Suprapubic skin (tissue), 4 donors: ENCODE results near the gene PCGF3. TPM values are rescaled to one million over a fixed set of nuclear protein-coding genes. Genes with fewer than 3 reads are reported as not detected.

Experiments used
- DNase-seq, 2 donors: peaks; one replicate each; pipeline ENCODE4 v3.0.0-alpha.2; 2019; ENCODE audit warnings: low spot score in 2 of 2
- H3K27ac ChIP-seq: fragments of 200-600 bp; sonication (generic); one replicate; pipeline ENCODE4 v1.5.1; 2019
- H3K27me3 ChIP-seq: fragments of 200-600 bp; sonication (generic); one replicate; pipeline ENCODE4 v1.5.1; 2019
- H3K36me3 ChIP-seq: fragments of 200-600 bp; sonication (generic); one replicate; pipeline ENCODE4 v1.5.1; 2019
- H3K4me1 ChIP-seq: fragments of 200-600 bp; sonication (generic); one replicate; pipeline ENCODE4 v1.5.1; 2019
- H3K4me3 ChIP-seq: fragments of 200-600 bp; sonication (generic); one replicate; pipeline ENCODE4 v1.5.1; 2019; ENCODE audit warnings: mild to moderate bottlenecking
- H3K9me3 ChIP-seq: fragments of 200-600 bp; sonication (generic); one replicate; pipeline ENCODE4 v1.5.1; 2019
- EP300 ChIP-seq: sonication (generic); formaldehyde crosslinking; IDR thresholded peaks from one replicate; pipeline ENCODE4 v1.6.1; 2017; ENCODE audit warnings: antibody characterized with exemption
- POLR2A ChIP-seq, 2 donors: fragments of 450-650 bp; IDR thresholded peaks; one replicate each; pipeline ENCODE4 v1.6.1; 2017; ENCODE audit warnings: antibody characterized with exemption in 2 of 2, mild to moderate bottlenecking in 2 of 2, moderate library complexity in 2 of 2
- POLR2AphosphoS5 ChIP-seq, 3 donors: sonication (generic); formaldehyde crosslinking; IDR thresholded peaks; one replicate each; pipeline ENCODE4 v1.6.1; 2017; ENCODE audit warnings: antibody characterized with exemption in 3 of 3
- WGBS: methylation state at CpG from one replicate; pipeline ENCODE4 v1.1.5; 2018; 5-methylcytosine and 5-hydroxymethylcytosine counted together
- total RNA-seq, 4 donors: library from RNA; depleted of rRNA; stranded (reverse); fragments of >200 nt; gene quantifications; one replicate each; pipeline ENCODE4 v1.1.0, GENCODE V29; 2016
- TF ChIP-seq, protein P1 (sequence below), 2 donors: fragments of 200-600 bp in 1 of 2; fragments of 450-650 bp in 1 of 2; sonication (generic) in 1 of 2; IDR thresholded peaks; one replicate each; pipeline ENCODE4 v1.5.1; 2016 to 2019; ENCODE audit warnings: antibody characterized with exemption in 2 of 2, mild to moderate bottlenecking in 1 of 2, moderate library complexity in 1 of 2

Gene PCGF3
- total RNA-seq, 4 donors from 2014 or later: 59.7 to 152 (median 71.2) TPM

DNA sequence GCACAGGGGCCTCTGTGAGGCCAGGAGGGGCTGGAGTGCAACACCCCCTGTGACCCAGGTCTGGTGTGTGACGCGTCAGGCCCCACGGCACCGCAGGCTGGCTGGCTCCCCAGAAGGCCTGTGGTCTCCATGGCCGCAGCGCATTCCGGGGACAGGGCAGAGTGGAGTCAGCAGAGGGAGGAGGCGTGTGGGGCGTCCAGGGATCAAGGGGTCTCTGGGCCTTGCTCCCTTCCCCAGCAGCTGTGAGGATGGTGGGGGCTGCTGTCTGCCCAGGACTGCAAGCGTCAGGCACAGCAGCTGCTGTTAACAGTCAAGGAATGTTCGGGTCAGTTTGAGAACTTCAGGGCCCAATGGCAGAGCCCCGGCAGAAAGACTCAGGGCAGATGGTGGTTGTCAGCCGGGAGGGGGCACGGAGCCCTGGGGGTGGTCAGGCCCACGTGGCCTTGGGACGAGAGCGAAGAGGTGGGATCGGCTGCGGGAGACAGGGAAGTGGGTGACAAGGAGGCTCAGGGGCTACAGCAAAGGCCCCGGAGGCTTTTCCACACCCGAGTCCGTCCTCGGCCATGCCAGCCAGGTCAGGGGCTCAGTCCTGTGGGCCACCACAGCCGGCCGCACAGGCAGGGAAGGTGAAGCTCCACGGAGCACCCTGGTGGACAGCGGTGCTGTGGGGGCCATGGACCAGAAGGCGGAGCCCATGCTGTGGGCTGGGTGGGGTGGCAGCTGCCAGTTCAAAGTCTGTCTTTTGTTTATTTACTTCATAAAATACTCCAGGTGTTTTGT is 18.3 kb downstream of the PCGF3 start:
- Histone ChIP-seq H3K4me3 (no peak overlapping the region), H3K27ac (no peak overlapping the region), H3K4me1 (peaks cover 44% of the 10 kb centered on the region), H3K9me3 (no peaks in the 10 kb centered on the region), H3K36me3 (peaks cover 14% of the 10 kb centered on the region), H3K27me3 (no peaks in the 10 kb centered on the region)
- no peak for TF ChIP-seq POLR2A (IDR thresholded peaks at IDR 0.05)
- TF ChIP-seq, protein P1, sequence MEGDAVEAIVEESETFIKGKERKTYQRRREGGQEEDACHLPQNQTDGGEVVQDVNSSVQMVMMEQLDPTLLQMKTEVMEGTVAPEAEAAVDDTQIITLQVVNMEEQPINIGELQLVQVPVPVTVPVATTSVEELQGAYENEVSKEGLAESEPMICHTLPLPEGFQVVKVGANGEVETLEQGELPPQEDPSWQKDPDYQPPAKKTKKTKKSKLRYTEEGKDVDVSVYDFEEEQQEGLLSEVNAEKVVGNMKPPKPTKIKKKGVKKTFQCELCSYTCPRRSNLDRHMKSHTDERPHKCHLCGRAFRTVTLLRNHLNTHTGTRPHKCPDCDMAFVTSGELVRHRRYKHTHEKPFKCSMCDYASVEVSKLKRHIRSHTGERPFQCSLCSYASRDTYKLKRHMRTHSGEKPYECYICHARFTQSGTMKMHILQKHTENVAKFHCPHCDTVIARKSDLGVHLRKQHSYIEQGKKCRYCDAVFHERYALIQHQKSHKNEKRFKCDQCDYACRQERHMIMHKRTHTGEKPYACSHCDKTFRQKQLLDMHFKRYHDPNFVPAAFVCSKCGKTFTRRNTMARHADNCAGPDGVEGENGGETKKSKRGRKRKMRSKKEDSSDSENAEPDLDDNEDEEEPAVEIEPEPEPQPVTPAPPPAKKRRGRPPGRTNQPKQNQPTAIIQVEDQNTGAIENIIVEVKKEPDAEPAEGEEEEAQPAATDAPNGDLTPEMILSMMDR (IDR thresholded peaks at IDR 0.05): no peak
- no peak for TF ChIP-seq POLR2AphosphoS5 (IDR thresholded peaks at IDR 0.05)
- TF ChIP-seq EP300: no peak
- 96% methylated on average over 19 of the region's 28 CpGs for WGBS
- DNase-seq: no peak

DNA sequence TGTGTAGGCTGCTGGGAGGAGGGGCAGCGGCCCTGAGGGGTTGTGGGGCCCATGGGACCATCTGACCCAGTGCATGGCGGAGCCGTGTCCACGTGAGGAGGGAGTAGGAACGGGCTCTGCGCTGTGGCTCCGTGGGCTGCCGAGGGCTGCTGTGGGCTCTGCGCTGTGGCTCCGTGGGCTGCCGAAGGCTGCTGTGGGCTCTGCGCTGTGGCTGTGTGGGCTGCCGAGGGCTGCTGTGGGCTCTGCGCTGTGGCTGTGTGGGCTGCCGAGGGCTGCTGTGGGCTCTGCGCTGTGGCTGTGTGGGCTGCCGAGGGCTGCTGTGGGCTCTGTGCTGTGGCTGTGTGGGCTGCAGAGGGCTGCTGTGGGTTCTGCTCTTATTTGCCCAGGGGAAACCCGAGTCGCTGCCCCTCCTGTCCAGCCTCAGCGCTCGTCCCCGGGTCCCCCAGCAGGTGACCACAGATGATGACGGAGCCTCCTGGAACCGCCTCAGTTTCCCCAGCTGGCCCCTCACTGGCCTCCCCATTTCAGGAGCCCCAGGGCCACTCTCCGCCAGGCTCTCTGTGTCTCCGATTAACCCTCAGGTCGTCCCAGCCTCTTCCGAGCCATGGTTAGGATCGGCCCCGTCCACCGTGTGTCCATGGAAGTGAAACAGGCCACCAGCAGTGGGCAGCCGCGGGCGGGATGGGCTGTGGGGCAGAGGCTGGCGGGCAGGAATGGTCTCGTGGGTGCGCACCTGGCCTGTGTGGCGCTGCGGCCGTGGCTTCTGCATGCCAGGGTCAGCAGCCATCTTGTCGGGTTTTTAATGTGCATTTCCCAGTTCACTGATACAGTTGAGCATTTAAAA is 20.0 kb downstream of the PCGF3 start:
- Histone ChIP-seq H3K4me1 (peaks cover 34% of the 10 kb centered on the region), H3K27ac (peak overlapping the region; percentile 11)
- 91% methylated on average over 24 of the region's 41 CpGs for WGBS

DNA sequence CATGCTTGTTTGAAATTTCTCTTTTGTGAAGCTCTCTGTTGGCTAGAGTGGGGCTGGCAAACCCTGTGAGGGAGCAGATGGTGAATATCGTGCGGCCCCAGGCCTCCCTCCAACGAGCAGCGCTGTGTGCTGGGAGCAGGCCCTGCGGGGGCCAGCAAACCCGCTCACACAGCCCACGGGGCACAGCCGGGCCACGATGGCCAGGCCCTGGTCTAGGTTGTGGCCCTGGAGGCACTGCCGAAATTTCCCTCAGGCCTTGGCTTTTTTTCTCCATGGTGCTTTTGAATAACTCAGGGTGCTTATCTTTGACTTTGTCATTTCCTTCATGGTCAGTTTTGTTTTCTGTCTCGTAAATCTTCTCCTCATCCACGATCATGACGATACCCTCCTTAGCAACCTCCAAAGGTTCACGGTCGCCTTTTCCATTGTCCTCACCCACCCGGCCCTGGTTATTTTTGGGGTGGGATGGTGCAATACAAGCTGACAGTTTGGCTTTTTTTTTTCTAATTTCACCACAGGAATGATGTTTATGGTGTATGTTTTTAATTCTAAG is 20.7 kb downstream of the PCGF3 start:
- TF ChIP-seq POLR2A (IDR thresholded peaks at IDR 0.05) (no peak), EP300 (no peak), POLR2AphosphoS5 (IDR thresholded peaks at IDR 0.05) (no peak)
- TF ChIP-seq, protein P1 (IDR thresholded peaks at IDR 0.05): no peak
- H3K27me3 ChIP-seq: no peaks in the 10 kb centered on the region
- 51% methylated on average over 16 of the region's 16 CpGs for WGBS
- peaks cover 28% of the 10 kb centered on the region for H3K36me3 ChIP-seq
- DNase-seq: no peak
- no peak overlapping the region for H3K4me3 ChIP-seq
- peak overlapping the region; percentile 24 for H3K27ac ChIP-seq
- peaks cover 27% of the 10 kb centered on the region for H3K4me1 ChIP-seq
- H3K9me3 ChIP-seq: no peaks in the 10 kb centered on the region

More for the DNA sequence above, 20.0 kb downstream of the PCGF3 start:
- TF ChIP-seq POLR2AphosphoS5 (IDR thresholded peaks at IDR 0.05) (no peak), POLR2A (IDR thresholded peaks at IDR 0.05) (no peak), EP300 (no peak)
- TF ChIP-seq, protein P1 (IDR thresholded peaks at IDR 0.05): no peak
- peaks cover 21% of the 10 kb centered on the region for H3K36me3 ChIP-seq
- H3K9me3 ChIP-seq: no peaks in the 10 kb centered on the region
- no peak for DNase-seq
- no peaks in the 10 kb centered on the region for H3K27me3 ChIP-seq
- H3K4me3 ChIP-seq: no peak overlapping the region

DNA sequence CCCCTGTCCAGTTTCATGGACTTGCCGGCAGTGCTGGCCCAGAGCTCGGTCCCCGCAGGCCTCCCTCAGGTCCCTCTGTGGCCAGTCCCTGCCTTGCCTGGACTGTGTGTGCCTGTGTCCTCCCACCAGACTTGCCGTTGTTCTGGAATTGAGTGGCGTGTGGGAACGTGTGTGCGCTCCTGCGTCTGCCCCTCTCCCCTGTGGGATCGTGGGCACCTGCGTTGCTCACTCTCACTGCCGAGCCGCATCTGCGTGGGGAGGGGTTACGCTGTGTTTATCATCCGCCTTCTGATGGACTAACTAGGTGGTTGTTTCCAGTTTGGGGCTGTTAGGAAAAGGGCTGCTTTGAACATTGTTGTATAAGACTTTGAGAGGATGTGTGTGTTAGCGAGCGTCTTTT is 21.2 kb downstream of the PCGF3 start:
- peaks cover 29% of the 10 kb centered on the region for H3K36me3 ChIP-seq
- no peaks in the 10 kb centered on the region for H3K27me3 ChIP-seq
- H3K9me3 ChIP-seq: no peaks in the 10 kb centered on the region
- no peak for DNase-seq
- no peak overlapping the region for H3K4me3 ChIP-seq
- peaks cover 21% of the 10 kb centered on the region for H3K4me1 ChIP-seq
- WGBS: 82% methylated on average over 14 of the region's 17 CpGs
- H3K27ac ChIP-seq: peak overlapping the region; percentile 24
- TF ChIP-seq POLR2A (IDR thresholded peaks at IDR 0.05): no peak
- TF ChIP-seq, protein P1 (IDR thresholded peaks at IDR 0.05): no peak
- TF ChIP-seq POLR2AphosphoS5 (IDR thresholded peaks at IDR 0.05): no peak
- no peak for TF ChIP-seq EP300

DNA sequence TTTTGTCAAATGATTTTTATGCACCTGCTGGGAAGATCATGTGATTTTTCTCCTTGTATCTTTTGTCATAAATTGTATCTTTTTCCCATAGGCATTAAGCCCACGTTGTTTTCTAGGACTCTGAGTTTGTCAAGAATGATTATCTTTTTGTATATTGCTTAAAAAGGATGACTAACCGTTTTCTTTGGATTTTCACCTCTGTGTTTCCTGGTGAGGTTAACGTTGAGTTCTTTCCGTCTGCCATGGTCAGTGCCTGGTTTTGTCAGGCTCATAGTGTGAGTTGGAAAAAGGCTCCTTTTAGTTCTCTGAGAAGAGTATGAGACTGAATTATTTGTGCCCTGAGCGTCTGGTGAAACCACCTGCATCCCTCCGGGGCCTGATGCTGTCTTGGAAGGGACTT is 21.9 kb downstream of the PCGF3 start:
- Histone ChIP-seq H3K9me3 (no peaks in the 10 kb centered on the region), H3K4me3 (no peak overlapping the region), H3K27ac (no peak overlapping the region), H3K36me3 (peaks cover 32% of the 10 kb centered on the region), H3K27me3 (no peaks in the 10 kb centered on the region), H3K4me1 (peaks cover 16% of the 10 kb centered on the region)
- DNase-seq: no peak
- WGBS: 79% methylated on average over 6 of the region's 6 CpGs
- no peak for TF ChIP-seq POLR2AphosphoS5 (IDR thresholded peaks at IDR 0.05)
